Right lobe of liver (tissue), 6 donors: Measurements from ENCODE around the gene RBM38. TPM values are rescaled to one million over a fixed set of nuclear protein-coding genes. Genes with fewer than 3 reads are reported as not detected.

Experiments used
- ATAC-seq, 4 donors: fragments of 200-7000 bp; cut with Tn5 transposase; one replicate each; pipeline ENCODE4 v1.9.1; 2020; ENCODE audit warnings: mild to moderate bottlenecking in 4 of 4, moderate library complexity in 4 of 4
- DNase-seq, 3 donors: peaks; one replicate each; pipeline ENCODE4 v3.0.0-alpha.2; 2020
- H3K27ac ChIP-seq, 3 donors: fragments of 200-600 bp; one replicate each; pipeline ENCODE4 v1.8.0; 2022
- H3K27me3 ChIP-seq, 2 donors: fragments of 200-600 bp; one replicate each; pipeline ENCODE4 v1.8.0; 2022
- H3K36me3 ChIP-seq, 4 donors: fragments of 200-600 bp; sonication (generic) in 1 of 4; one replicate each; pipeline versions ENCODE4 v1.5.1 to v1.8.0; 2017 to 2022; ENCODE audit warnings: control low read depth in 1 of 4
- H3K4me1 ChIP-seq, 4 donors: fragments of 200-600 bp; sonication (generic) in 1 of 4; one replicate each; pipeline versions ENCODE4 v1.5.1 to v1.8.0; 2017 to 2022; ENCODE audit warnings: control low read depth in 1 of 4
- H3K4me3 ChIP-seq, 3 donors: fragments of 200-600 bp; one replicate each; pipeline ENCODE4 v1.8.0; 2022
- H3K9me3 ChIP-seq, 4 donors: fragments of 200-600 bp; sonication (generic) in 1 of 4; one replicate each; pipeline versions ENCODE4 v1.5.1 to v1.8.0; 2017 to 2022; ENCODE audit warnings: control low read depth in 1 of 4
- CTCF ChIP-seq, 4 donors: fragments of 200-600 bp in 3 of 4; fragments of 450-650 bp in 1 of 4; IDR thresholded peaks; one replicate each; pipeline versions ENCODE4 v1.5.1 to v1.8.0; 2016 to 2022; ENCODE audit warnings: antibody characterized with exemption in 4 of 4, mild to moderate bottlenecking in 2 of 4
- POLR2A ChIP-seq: fragments of 450-650 bp; IDR thresholded peaks from one replicate; pipeline ENCODE4 v1.6.1; 2017; ENCODE audit warnings: antibody characterized with exemption, mild to moderate bottlenecking
- WGBS: methylation state at CpG from one replicate; pipeline ENCODE4 v1.1.6; 2018; ENCODE audit warnings: low coverage, low lambda C conversion rate; ENCODE audit not compliant: insufficient coverage; ENCODE audit errors: missing lambda C conversion rate; 5-methylcytosine and 5-hydroxymethylcytosine counted together
- intact Hi-C, 2 donors: fragments of 100-400 bp; cut with DNase I; formaldehyde crosslinking; loops; one replicate each; pipeline versions ENCODE4 v1.11.2 to v1.14.1; 2022
- total RNA-seq, 6 experiments: library from RNA; depleted of rRNA in 2 of 6; stranded (reverse); fragments of >200 nt in 2 of 6; fragmentation: NEBNext Ultra II Directional in 3 of 6; extraction: Animal tissue kit (Norgen Biotek cat#: 25700) in 3 of 6; gene quantifications; one replicate each; pipeline versions ENCODE4 v1.1.0 to v1.2.4, GENCODE V29; 2016 to 2023
- donor health status: DM: no; HTN: yes; CAD: no.
- donor health status: DM: no; HTN: no; CAD: no.
- donor health status: DM: no; HTN: no; CAD: no.
- donor health status: DM: no; HTN: yes; CAD: no.
- donor health status: DM: no; HTN: yes; CAD: no.

RBM38 gene
- total RNA-seq, 6 experiments from 2014 or later: 3.9 to 16.9 (median 9.6) TPM

GRCh38 chr20:57441510-57442154 lies 50.4 kb downstream of the RBM38 start:
- Histone ChIP-seq H3K36me3 (no peaks in the 10 kb centered on the region), H3K27ac (peak overlapping the region; percentile 75 to 97 (median 95)), H3K9me3 (no peaks in the 10 kb centered on the region), H3K4me3 (no peak overlapping the region), H3K4me1 (peaks cover 0 to 38% (median 22%) of the 10 kb centered on the region in 4 donors), H3K27me3 (no peaks in the 10 kb centered on the region)
- 46% methylated on average over 4 of the region's 16 CpGs for WGBS
- ATAC-seq (peak; percentile 39 to 59 (median 48)), DNase-seq (peak; percentile 66 to 88 (median 84))
- intact Hi-C loops: no loop called here
- no peak for TF ChIP-seq POLR2A
- no peak for TF ChIP-seq CTCF (IDR thresholded peaks at IDR 0.05)

DNA sequence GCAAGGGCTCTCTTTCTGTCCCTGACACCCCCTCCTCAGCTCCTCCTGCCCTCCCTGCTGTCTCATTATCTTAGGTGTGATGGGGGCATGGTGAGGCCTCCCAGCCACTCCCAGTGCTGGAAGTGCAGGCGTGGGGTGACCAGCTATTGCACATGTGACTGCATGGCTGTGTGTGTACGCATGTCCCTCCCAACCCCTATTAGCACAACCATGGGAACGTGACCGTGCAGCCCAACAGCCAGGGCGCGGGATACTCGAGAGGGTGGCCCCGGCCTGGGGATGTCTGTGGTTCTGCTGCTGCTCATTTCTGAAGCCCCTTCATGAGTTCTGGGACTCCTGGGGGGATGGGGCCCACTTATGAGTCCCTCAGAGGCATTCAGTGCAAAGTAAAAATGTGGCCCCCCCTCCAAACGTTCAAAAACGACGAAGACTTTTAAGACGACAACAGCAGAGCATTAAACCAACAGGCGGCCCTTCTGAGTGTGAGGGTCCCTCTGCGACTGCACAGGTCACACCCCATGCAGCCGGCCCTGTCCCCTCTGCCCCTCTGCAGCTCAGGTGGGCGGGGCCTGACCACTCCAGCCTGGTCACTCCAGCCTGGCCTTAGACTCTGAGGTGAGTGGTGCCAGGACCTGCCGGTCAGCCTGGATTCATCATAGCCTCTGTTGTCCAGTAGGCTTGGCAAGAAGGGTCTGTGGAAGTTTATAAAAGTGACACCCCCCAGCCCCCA lies 51.1 kb downstream of the RBM38 start:
- H3K27me3 ChIP-seq: no peaks in the 10 kb centered on the region
- WGBS: 72% methylated on average over 12 of the region's 17 CpGs
- peak in 3 of 4 donors; percentile 11 to 37 (median 31) for ATAC-seq
- TF ChIP-seq CTCF (IDR thresholded peaks at IDR 0.05) (no peak), POLR2A (no peak)
- peak; percentile 70 to 80 (median 79) for DNase-seq
- peaks cover 0 to 36% (median 22%) of the 10 kb centered on the region in 4 donors for H3K4me1 ChIP-seq
- no peaks in the 10 kb centered on the region for H3K9me3 ChIP-seq
- no peak overlapping the region for H3K4me3 ChIP-seq
- intact Hi-C loops: no loop called here
- no peaks in the 10 kb centered on the region for H3K36me3 ChIP-seq
- peak overlapping the region; percentile 75 to 97 (median 95) for H3K27ac ChIP-seq

DNA sequence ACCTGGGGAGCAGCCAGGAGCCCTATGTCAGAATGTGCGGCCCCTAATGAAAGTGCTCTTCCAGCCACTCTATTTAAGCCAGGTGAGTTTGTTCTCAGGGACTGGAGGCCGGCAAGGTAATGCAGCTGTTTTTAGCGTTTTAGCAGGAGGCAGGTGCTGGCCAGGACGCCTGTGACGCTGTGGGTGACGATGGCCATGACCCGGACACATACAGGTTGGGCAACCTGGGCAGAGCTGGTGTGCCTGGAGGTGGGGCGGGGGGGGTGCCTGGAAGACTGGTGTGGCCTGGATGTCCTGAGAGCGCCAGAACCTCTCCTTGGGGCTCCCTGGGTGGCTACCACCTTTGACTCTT lies 51.7 kb downstream of the RBM38 start:
- H3K4me1 ChIP-seq: peaks cover 0 to 36% (median 22%) of the 10 kb centered on the region in 4 donors
- 60% methylated on average over 6 of the region's 9 CpGs for WGBS
- no peaks in the 10 kb centered on the region for H3K27me3 ChIP-seq
- peak in 1 of 4 donors; percentile 8 for TF ChIP-seq CTCF (IDR thresholded peaks at IDR 0.05)
- TF ChIP-seq POLR2A: peak; percentile 59
- intact Hi-C loops: no loop called here
- H3K36me3 ChIP-seq: no peaks in the 10 kb centered on the region
- H3K4me3 ChIP-seq: no peak overlapping the region
- ATAC-seq (peak; percentile 39 to 55 (median 48)), DNase-seq (peak; percentile 84 to 96 (median 94))
- H3K9me3 ChIP-seq: no peaks in the 10 kb centered on the region
- peak overlapping the region; percentile 75 to 97 (median 95) for H3K27ac ChIP-seq

DNA sequence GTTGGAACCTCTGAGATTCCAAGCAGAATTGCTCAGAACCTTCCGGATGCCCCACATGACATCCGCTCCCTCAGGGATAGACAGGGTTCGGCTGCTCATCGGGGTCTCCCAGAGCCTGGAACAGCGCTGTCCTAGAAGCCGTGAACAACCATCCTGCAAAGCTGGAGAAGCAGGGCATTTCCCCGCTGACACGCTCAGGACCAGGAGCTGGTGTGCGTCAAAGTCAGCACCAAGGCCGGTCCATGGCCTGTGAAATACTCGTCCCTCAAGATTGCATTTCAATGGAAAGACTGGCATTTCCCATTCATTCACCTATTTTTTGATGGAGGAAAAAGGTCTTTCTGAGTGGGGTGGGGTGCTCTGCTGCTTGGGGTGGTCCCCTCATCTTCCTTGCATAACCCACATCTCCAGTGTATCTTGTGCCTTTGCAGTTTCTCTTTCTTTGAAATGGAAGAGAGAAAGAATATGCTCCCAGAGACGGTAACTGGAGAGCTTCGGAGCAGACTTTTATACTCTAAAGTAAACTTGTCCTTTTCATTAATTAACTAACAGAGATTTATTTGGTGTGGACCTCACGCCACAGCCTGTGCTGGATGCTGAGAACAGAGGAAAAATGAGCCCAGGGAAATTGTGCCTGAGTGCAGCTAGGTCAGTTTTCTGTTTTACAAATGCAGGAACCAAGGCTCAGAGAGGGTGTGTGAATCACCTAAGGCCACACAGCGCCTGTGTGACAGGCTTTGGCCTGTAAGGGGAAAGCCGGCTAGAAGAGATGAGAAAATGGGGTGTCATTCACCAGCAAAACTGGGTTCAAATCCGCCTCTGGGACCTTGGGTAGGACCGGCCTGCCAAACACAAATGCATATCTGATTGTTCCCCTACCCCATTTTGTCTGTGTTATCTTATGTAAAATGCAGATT lies 52.4 kb downstream of the RBM38 start:
- no peaks in the 10 kb centered on the region for H3K9me3 ChIP-seq
- DNase-seq: peak in 1 of 3 donors; percentile 49
- H3K4me1 ChIP-seq: peaks cover 0 to 36% (median 22%) of the 10 kb centered on the region in 4 donors
- H3K36me3 ChIP-seq: no peaks in the 10 kb centered on the region
- H3K4me3 ChIP-seq: no peak overlapping the region
- H3K27ac ChIP-seq: peak overlapping the region; percentile 75 to 97 (median 95)
- no peaks in the 10 kb centered on the region for H3K27me3 ChIP-seq
- no peak for TF ChIP-seq CTCF (IDR thresholded peaks at IDR 0.05)
- TF ChIP-seq POLR2A: no peak
- intact Hi-C loops: no loop called here
- no peak for ATAC-seq
- 55% methylated on average over 8 of the region's 18 CpGs for WGBS
